SU-DHL-6 (cell line): ENCODE measurements around the gene CRB2.

ENCODE experiments used
- EZH2phosphoT487 ChIP-seq: fragments of 200-600 bp; sonication (generic), shearing (Covaris generic); conservative IDR thresholded peaks from 2 replicates; pipeline ENCODE4 v1.6.1; 2018; ENCODE audit warnings: mild to moderate bottlenecking, antibody characterized with exemption, low read length, moderate library complexity, mixed read lengths
- TF ChIP-seq, protein P1 (sequence below): fragments of 200-600 bp; sonication (generic); IDR thresholded peaks from one replicate; pipeline ENCODE4 v1.5.1; 2017; ENCODE audit warnings: antibody characterized with exemption, mild to moderate bottlenecking, low read length, moderate library complexity; ENCODE audit not compliant: insufficient read depth, poor library complexity, severe bottlenecking

- TF ChIP-seq, protein P1, sequence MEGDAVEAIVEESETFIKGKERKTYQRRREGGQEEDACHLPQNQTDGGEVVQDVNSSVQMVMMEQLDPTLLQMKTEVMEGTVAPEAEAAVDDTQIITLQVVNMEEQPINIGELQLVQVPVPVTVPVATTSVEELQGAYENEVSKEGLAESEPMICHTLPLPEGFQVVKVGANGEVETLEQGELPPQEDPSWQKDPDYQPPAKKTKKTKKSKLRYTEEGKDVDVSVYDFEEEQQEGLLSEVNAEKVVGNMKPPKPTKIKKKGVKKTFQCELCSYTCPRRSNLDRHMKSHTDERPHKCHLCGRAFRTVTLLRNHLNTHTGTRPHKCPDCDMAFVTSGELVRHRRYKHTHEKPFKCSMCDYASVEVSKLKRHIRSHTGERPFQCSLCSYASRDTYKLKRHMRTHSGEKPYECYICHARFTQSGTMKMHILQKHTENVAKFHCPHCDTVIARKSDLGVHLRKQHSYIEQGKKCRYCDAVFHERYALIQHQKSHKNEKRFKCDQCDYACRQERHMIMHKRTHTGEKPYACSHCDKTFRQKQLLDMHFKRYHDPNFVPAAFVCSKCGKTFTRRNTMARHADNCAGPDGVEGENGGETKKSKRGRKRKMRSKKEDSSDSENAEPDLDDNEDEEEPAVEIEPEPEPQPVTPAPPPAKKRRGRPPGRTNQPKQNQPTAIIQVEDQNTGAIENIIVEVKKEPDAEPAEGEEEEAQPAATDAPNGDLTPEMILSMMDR = no peak
- no peak for TF ChIP-seq EZH2phosphoT487
Observed at GRCh38 chr9:123395689-123396511, 39.9 kb downstream of the CRB2 start.
